Activated gamma-delta T cell treated with anti-CD3 and anti-CD28 coated beads, Interleukin-2, amount 50 U/mL, for 16 hours (primary cell): ENCODE data around the gene KRTAP20-4.

Experiments used
- DNase-seq: peaks from one replicate; pipeline ENCODE4 v3.0.0-alpha.2; 2020; ENCODE audit warnings: low read depth

Gene KRTAP20-4

DNA sequence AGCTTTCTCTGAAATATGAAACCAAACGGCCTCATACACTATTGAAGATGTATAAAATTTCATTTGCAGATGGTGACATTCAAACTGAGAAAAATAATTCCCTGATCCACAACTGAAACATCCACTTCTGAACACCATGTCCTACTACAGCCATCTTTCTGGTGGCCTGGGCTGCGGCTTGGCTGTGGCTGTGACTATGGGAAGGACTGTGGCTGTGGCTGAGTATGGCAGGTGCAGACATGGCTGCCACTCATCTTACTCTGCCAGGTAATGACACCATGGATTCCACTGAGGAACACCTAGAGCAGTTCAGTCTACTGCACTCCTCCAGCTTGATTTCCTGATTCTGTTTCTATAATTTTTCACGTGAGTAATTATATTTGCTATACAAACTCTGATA, at the start of gene KRTAP20-4:
Gene KRTAP20-4 (plus strand): TSS at position 106 of the 400 bp plus-strand sequence.
- DNase-seq = no peak

DNA sequence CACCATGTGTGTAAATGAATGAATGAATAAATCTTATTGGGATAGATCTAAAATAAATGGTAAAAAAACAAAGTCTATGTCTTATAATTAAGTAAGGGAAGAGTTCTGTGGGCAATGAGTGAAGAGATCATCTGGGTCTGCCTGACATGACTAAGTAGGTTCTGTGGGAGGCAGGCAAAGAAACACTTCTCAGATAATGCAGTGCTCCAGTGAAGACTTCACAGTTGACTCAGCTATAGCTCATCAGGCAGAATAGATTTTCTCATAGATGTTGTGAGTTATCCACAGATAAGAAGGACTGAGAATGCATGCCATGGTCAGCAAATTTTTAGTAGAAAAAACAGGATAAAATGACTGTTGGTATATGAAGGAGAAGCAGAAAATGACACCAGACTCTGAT, 42.7 kb upstream of the KRTAP20-4 start:
- no peak for DNase-seq

DNA sequence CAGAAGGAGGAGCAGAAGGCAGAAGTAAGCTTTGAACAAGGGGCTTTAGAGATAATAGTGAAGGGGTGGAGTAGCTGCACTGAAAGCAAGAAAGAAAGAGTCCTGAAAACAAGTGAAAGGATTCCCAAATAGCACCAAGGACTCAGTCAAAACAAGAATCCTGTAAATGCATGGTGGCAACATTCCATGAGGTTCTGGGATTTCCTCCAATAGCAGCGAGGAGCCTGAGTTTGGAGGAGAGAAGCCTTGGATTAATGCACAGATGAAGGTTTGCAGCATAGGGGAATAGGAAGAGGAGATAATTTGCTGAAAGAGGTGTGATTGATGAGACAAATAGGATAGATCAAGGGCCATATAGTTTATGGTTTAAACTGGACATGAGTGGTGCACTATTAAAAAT, 41.1 kb upstream of the KRTAP20-4 start:
- no peak for DNase-seq

DNA sequence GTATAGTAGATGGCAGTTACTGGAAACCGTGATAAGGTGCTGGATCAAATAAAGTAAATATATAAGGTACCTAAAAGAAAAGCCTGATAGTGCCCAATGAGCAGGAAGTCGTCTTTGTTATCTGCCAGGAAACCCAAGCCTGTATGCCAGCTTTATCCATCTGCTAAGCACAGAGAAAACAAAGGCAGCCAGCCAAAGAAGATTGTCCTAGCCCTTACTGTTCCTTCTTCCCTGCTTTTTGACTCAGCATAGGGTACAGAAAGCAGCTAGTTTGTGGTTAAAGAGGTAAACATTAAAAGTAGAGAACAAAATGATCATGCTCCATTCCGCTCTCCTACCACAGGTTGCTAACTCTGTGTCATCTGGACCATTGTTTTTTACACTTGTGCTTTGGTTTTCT, 40.3 kb upstream of the KRTAP20-4 start:
- no peak for DNase-seq

DNA sequence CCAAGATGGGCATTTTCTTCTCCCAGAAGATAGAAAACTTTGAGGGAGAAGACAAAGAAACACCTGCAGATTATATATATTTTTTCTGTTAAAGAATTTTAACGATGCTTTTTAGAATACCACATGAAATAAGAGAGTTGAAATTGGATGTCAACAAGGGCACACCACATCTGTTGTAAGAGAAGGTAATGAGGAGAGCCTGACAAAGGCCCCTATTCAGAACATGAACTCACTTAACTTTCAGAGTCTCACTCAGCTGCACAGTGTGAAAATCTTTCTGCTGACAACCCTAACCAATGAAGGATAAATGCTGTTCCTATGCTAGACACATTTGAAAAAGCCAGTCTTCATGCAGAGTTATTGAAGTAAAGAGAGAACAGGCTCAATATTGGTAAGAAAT, 37.6 kb upstream of the KRTAP20-4 start:
- no peak for DNase-seq

DNA sequence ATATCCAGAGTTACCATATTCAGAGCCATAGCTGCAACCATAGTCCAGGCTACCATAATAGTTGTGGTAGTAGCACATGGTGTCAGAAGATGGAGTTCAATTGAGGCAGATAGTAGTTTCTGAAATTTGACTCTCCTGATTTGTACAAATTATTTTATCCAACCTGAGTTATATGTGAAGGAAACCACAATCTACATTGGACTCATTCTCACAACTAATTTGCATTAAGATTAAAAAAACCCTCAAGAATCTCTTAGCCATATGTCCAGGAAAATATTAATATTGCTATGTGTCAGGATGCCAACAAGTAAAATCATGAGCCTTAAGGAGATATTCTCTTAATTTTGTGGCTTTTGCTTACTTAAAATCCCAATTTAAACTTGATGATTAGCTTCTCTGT, 30.1 kb upstream of the KRTAP20-4 start, which contains the start of gene KRTAP22-2:
Gene KRTAP22-2 (minus strand): TSS at position 101 of the 400 bp plus-strand sequence.
- DNase-seq = no peak

DNA sequence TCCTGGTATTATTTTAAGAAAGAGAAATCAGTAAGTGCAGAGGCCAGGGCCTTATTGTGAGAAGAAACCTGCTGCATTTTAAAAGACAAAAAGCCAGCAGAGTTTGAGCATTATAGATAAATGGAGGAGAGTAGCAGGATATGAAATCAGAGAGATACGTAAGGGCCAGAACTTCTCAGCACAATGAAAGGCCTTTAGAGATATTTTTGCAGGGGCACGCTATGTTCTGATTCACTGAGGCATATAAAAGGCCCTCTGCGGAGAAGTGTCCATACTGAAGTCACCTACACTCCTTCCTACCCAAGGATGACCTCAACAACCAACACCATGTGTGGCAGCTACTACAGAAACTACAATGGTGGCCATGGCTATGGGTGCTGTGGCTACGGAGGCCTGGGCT, 28.3 kb upstream of the KRTAP20-4 start, which contains the start of gene KRTAP6-3:
Gene KRTAP6-3 (plus strand): TSS at position 301 of the 400 bp plus-strand sequence. CDS start 6 bp downstream, at position 307.
- DNase-seq = no peak

DNA sequence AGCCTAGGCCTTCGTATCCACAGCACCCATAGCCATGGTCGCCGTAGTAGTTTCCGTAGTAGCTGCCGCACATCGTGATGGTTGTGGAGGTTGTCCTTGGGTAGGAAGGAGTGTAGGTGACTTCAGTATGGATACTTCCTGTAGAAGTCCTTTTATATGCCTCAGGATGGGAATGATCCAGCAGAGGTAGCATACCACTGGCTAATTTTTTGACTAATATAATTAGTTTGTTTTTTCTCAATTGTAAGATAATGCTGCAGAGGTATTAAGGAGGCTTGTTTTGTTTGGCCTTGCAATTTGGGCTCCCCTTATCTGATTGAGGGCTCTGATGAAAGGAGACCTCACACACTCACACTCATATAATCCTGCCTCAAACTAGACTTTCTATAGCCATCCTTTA, 21.6 kb upstream of the KRTAP20-4 start, which contains the start of gene KRTAP6-2:
Gene KRTAP6-2 (minus strand): TSS at position 101 of the 400 bp plus-strand sequence. CDS start 28 bp downstream, at position 73.
- no peak for DNase-seq

DNA sequence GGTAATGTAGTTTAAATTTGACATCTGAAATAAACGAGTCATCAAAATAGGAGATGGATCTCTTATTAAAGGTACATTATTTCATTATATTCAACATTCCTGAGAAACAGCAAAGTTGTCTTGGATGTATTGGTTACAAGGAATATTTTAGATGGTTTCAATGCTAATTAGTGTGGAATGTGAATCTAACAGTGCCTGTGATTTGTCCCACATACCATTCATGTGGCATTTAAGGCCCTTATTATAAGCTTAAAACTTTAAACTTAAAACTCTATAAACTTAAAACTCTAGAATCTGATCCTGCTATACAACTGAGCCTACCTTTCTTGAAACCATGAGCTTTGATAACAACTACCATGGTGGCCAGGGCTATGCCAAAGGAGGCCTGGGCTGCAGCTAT, 19.6 kb upstream of the KRTAP20-4 start, which contains the start of gene KRTAP22-1:
Gene KRTAP22-1 (plus strand): TSS at position 301 of the 400 bp plus-strand sequence.
- DNase-seq = no peak

DNA sequence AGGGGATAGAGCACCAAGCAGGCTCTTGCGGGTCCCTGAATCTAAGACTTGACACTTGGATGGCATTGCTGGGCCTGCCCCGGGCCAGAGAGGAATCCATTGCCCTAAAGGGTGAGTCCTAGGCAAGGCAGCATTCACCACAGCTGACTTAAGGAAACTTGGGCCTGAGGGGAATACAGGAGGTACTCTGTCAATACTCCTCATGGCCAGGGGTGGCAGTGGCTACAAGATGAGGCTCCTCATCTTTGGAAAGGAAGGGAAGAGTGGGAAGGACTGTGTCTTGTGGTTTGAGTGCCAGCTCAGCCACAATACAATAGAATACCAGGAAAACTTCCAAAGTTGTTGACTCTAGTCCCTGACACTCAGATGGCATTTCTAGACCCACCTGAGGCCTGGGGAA, 14.5 kb upstream of the KRTAP20-4 start:
- no peak for DNase-seq

DNA sequence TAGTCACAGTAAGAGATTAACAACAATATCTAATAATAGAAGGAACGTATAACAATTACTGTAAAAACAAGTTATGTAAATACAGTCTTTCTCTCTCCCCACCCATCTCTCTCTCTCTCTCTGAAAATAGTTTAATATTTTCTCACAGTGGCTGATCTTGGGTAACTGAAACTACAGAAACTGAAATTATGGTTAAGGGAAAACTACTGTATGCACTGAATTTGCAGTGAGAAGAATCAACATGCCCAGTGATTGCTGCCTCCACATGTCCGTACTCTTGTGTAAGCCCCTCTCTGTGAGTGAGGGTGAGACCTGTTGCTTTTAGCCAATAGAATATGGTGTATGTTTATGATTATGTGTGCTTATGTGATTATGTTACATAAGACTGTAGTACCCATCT, 8.3 kb upstream of the KRTAP20-4 start:
- DNase-seq = no peak

DNA sequence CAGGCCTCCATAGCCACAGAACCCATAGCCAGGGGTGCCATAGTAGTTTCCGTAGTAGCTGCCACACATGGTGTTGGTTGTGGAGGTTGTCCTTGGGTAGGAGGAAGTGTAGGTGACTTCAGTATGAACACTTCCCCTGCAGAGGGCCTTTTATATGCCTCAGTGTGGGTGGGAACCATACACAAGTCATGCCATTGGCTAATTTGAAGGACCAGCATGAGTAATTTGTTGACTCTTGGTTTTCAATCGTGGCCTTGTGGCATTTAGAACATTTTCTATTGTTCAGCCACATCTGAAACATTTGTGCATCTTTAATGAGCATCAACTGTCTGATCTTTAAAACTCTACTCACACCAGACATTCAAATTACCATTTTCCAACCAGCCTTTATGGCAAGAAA, 6.6 kb upstream of the KRTAP20-4 start, which contains the start of gene KRTAP6-1:
Gene KRTAP6-1 (minus strand): TSS at position 95 of the 400 bp plus-strand sequence. CDS start 26 bp downstream, at position 69.
- no peak for DNase-seq

DNA sequence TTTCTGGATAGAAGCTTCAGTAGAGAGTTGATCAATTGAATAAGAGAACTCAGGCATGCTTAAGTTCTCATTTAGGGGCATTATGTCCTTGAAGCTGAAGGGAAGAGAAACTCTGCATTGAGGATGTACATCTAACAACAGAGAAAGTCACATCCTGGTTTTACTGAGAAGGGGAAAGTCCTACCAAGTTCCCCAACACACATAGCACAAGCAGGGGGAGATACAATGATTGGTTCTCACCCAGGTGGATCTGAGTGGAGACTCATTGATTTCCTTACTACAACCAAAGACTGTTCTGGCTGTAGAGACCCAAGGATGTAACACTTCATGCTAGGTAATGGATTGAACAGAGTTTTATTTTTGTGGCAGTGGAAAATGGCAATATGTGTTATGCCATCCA, 5.2 kb upstream of the KRTAP20-4 start:
- no peak for DNase-seq

DNA sequence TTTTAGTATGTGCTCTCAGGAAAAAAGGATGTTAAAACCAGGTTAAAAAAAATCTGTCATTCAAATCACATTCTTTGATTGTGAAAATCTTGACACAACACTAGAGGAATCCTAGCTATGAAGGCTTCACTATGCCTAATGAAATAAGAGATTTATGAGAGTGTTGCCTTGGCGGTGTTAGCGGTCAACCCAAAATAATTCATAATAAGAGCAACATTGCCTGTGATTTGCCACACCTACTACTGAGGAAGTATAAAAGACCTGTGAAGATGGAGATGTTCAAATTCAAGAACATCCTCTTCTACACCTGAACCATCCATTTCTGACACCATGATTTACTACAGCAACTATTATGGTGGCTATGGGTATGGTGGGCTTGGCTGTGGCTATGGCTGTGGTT, 4.3 kb upstream of the KRTAP20-4 start, which contains the start of gene KRTAP20-1:
Gene KRTAP20-1 (plus strand): TSS at position 301 of the 400 bp plus-strand sequence. CDS start 30 bp downstream, at position 331.
- DNase-seq = no peak

DNA sequence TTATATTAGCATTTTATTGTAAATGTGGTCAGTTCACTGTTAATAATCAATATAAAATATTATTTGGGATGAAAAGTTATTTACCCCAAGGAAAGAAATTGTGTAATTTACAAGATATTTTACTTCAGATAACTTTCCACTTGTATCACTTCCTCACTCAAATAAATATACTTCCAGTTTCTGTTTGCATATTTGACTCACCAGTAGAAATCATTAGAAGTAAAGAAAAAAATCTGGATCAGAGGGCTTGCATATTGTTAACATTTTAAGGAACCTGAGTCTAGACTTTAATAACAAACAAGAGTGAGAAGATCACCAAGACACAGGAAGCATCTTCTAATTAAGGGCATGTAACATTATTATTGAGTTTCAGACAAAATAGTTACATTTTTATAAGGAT, 347 bp upstream of the KRTAP20-4 start:
- no peak for DNase-seq

DNA sequence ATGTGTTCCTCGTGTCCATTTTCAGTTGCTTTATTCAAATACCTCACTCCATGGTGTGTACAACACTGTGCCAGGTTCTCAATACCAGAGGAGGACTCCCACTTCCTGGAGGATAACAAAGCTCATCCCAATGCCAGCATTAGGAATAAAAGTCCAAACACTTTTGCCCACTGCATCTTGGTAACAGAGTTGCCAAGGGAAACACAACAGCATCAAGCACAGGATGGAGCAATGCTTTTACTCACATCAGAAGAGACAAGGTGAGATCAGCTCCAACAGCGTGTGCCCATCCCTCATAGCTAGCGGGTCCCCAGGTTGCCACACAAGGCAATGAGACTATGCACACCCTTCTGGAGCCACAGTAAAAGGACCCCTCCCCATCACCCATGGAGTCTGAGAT, 2.9 kb downstream of the KRTAP20-4 start:
- DNase-seq = no peak

DNA sequence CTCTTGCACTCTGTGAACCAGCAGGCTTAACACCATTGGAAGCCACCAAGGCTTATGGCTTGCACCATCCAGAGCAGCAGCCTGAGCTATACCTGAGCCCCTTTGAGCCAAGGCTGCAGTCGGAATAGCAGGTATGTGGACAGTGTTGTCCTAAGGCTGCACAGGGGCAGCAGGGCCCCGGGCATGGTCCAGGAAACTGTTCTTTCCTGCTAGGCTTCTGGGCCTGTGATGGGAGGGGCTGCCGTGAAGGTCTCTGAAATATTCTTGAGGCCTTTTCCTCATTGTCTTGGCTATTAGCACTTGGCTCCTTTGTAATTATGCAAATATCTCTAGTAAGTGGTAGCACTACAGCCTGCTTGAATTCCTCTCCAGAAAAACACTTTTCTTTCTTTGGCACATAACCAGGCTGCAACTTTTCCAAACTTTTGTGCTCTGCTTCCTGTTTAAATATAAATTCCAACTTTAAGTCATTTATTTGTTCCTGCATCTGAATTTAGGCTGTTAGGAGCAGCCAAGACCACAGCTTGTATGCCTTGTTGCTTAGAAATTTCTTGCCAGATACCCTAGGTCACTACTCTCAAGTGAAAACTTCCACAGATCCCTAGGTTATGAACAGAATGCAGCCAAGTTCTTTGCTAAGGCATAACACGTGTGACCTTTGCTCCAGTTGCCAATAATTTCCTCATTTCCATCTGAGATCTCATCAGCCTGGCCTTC, 5.2 kb downstream of the KRTAP20-4 start:
- DNase-seq = no peak

DNA sequence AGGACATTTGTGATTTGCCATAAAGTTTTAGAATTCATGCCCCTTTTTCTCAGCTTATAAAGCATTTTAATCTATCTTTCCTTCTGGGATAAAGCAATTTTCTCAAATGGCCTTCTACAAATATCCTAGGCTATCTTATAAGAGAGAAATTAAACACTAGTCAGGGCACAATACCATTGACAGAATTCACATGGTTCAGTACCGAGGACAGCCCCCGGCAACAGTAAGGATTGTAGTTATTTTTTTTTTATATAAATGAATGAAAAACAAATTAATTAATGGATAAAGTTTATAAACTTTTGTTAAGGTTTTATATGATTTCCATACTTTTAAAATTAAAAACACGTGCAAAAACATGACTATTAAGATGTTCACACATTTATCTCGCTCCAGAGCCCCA, 7.7 kb downstream of the KRTAP20-4 start:
- no peak for DNase-seq

DNA sequence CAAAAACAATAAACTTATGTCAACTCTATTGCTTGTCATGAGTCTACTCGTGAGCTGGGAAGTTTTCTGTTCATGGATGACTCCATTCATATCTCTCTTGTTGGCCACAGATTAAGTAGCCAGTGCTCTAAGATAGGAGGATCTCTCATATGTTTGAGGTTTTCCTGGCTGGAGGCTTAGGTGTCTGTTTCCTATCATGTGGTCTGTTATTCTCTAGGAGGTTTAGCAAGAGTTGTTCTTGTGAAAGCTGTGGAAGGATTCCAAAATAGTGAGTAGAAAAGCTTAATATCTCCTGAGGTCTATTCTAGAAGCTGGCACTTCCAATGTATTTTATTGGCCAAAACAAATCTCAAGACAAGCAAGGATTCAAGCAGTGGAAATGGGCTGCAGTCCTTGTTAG, 8.8 kb downstream of the KRTAP20-4 start:
- DNase-seq = no peak

DNA sequence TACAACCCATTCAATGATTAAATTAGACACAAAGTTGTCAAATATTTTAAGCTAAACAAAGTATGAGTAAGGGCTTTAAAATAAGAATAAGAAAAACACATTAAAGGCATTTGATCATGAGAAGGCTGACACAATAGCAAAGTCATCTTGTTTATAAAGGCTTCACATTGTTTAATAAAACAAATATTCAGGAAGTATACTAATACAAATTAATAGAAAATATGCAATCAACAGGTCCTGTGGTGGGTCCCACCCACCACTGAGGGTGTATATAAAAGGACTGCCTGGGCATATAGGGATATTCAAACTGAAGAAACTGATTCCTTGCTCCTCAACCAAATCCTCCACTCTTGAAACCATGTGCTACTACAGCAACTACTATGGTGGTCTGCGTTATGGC, 14.5 kb downstream of the KRTAP20-4 start, which contains the start of gene KRTAP20-2:
Gene KRTAP20-2 (plus strand): TSS at position 301 of the 400 bp plus-strand sequence. CDS start 58 bp downstream, at position 359.
- no peak for DNase-seq

DNA sequence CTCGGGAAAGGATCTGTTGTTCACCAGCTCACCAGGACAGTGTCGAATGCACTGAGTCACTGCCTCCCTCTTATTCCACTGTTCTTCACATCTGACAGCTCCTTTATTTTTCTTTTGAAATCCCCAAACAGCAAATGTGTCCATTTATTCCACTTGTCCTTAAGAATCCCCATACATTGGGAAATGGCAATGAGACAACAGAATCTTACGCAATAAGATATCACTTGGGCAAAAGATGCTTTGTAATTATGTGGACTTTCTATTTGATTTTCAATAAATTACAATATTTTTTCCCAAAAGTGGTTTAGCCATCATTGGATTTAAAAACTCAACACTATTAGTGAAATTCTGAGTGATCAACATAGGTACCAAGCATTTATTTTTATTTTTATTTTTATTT, 18.3 kb downstream of the KRTAP20-4 start:
- DNase-seq = no peak

DNA sequence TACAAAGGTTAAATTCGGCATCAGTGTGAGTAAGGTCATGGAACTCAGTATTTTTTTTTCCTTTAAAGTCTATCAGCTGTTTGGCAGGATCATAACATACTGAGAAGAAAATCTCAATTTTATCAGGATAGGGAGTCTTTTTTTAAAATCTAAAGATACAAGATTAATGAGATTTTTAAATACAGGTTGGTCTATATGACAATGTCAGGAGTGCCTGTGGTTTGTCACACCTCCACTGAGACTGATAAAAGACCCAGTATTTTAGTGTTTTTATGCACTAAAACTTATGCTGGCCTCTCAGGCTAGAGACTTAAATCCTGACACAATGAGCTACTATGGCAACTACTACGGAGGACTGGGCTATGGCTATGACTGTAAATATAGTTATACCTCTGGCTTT, 22.1 kb downstream of the KRTAP20-4 start, which contains the start of gene KRTAP20-3:
Gene KRTAP20-3 (plus strand): TSS at position 301 of the 400 bp plus-strand sequence.
- DNase-seq = no peak

DNA sequence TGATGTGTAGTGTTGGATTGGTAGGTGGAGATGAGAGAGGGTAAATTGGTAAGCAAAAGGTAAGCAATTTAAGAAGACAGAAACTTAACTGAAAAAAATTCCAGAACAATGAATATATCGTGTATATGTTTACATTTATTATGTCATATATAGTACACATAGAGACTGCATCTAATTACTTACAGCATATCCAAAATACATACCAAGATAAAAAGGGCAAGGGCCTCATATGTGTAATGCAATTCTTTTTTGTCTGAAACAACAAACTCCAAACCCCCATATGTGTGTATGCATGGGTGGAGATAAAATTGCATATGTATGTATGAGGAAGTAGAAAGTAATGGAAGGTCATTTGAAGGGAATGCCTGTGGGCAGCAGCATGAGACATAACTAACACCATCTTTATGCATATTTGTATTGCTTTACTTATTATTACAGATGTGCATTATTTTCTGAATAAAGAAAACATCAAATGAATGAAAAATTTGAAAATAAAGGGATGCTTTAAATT, 26.5 kb downstream of the KRTAP20-4 start:
- DNase-seq = no peak
